Stomach smooth muscle (tissue), 2 donors: ENCODE measurements around the gene ASIP.

Experiments used
- H3K27ac ChIP-seq: one replicate; pipeline ENCODE4 v1.7.0; 2013; ENCODE audit warnings: mild to moderate bottlenecking, low read length, inconsistent platforms
- H3K27me3 ChIP-seq, 2 donors: one replicate each; pipeline ENCODE4 v1.7.0; 2013; ENCODE audit warnings: low read length in 2 of 2; ENCODE audit not compliant: insufficient read depth in 2 of 2, control insufficient read depth in 1 of 2
- H3K36me3 ChIP-seq, 2 donors: one replicate each; pipeline ENCODE4 v1.7.0; 2013; ENCODE audit warnings: low read length in 2 of 2; ENCODE audit not compliant: control insufficient read depth in 2 of 2, insufficient read depth in 2 of 2
- H3K4me1 ChIP-seq: one replicate; pipeline ENCODE4 v1.7.0; 2013; ENCODE audit warnings: low read length; ENCODE audit not compliant: control insufficient read depth, insufficient read depth
- H3K4me3 ChIP-seq, 2 donors: one replicate each; pipeline ENCODE4 v1.7.0; 2013; ENCODE audit warnings: low read length in 2 of 2
- H3K9ac ChIP-seq, 2 donors: one replicate each; pipeline ENCODE4 v1.7.0; 2013; ENCODE audit warnings: low read length in 2 of 2, mild to moderate bottlenecking in 1 of 2
- H3K9me3 ChIP-seq, 2 donors: one replicate each; pipeline ENCODE4 v1.7.0; 2013; ENCODE audit warnings: low read length in 2 of 2; ENCODE audit not compliant: control insufficient read depth in 2 of 2
- donor health status: healthy.
- donor health status: Pancreatic carcinoma.

Gene ASIP

DNA sequence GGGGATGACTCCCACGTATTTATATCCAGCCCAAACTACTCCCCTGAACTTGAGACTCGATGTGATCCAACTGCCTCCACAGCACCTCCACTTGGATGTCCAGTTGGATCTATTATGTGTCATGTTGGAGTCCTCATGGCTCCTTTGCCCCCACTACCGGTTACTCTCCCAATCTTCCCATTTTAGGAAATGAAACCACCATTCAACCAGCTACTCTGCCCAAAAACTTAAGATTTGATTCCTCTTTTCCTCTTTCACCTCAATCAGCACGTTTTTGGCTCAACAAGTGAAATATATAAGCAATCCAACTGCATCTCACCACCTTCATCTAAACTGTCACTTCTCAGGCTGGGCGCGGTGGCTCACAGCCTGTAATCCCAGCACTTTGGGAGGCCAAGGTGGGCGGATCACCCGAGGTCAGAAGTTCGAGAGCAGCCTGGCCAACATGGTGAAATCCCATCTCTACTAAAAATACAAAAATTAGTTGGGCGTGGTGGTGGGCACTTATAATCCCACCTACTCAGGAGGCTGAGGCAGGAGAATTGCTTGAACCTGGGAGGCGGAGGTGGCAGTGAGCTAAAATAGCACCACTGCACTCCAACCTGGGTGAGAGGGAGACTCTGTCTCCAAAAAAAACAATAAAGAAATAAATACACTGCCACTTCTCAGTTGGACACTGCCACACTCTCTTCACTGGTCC, 58.5 kb downstream of the ASIP start:
- Histone ChIP-seq H3K27ac (no peak overlapping the region), H3K4me3 (no peak overlapping the region), H3K4me1 (peaks cover 14% of the 10 kb centered on the region), H3K9ac (no peak overlapping the region), H3K36me3 (peaks cover 3 to 4% of the 10 kb centered on the region in 2 donors), H3K9me3 (no peaks in the 10 kb centered on the region), H3K27me3 (no peaks in the 10 kb centered on the region)

DNA sequence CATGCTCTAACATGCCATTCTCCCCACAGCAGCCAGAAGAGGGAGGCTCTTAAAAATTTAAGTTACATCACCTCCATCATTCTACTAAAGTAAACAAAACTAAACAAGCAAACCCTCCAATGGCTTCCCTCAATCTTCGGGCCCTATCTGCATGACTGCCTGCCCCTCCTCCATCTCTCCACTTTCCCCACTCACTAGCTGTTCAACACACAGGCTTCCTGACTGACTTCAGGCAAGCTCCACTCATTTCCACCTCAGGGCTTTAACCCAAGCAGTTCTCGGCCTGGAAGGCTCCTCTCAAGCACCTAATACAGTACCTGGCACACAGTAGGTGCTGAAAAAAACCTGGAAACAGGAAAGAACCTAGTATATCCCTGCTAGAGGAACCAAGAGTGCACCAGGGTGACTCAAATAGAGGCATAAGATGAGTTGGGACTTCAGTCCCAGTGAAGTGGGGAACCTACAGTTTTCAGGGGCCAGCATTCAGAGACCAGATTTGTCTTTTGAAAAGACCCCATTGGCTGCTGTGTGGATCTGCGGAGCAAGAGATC, 59.1 kb downstream of the ASIP start:
- Histone ChIP-seq H3K4me3 (no peak overlapping the region), H3K4me1 (peaks cover 14% of the 10 kb centered on the region), H3K9ac (no peak overlapping the region), H3K27me3 (no peaks in the 10 kb centered on the region), H3K9me3 (no peaks in the 10 kb centered on the region), H3K36me3 (no peaks in the 10 kb centered on the region), H3K27ac (no peak overlapping the region)

DNA sequence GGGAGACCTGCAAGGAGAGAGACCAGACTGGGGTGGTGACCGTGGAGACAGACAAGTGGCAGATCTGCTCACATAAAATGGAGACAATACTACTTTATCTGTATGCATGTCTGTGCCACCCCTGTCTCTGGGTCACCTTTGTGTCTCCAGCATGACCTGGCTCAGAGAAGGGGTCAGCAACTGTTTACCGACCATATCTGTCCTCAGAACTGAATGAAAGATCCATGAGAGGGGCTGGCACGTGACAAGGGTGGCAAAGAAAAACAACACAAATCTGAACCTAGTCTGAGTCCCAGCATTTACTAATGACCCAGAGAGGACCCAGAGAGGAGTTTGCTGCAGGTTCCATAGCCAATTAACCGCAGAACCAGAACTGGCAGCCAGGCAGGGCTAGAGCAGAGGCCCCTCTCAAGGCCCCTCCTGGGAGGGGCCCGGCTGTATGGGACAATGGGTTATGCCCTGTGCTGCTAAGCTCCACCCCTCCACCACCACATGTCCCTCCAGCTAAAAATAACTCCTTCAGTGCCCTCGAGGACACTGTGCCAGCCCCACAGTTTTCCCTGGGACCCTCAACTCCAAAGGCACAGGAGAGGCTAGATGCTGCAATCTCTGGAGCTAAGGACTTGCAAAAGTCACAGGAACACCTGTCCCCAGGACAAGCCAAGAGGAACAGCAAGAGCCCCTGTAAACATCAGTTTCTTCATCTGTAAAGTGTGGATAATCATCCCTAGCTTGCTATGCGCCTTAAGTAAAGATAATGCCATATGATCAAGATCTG, 59.8 kb downstream of the ASIP start:
- Histone ChIP-seq H3K9me3 (no peaks in the 10 kb centered on the region), H3K27ac (no peak overlapping the region), H3K27me3 (no peaks in the 10 kb centered on the region), H3K4me3 (no peak overlapping the region), H3K36me3 (no peaks in the 10 kb centered on the region), H3K4me1 (peaks cover 14% of the 10 kb centered on the region), H3K9ac (no peak overlapping the region)

DNA sequence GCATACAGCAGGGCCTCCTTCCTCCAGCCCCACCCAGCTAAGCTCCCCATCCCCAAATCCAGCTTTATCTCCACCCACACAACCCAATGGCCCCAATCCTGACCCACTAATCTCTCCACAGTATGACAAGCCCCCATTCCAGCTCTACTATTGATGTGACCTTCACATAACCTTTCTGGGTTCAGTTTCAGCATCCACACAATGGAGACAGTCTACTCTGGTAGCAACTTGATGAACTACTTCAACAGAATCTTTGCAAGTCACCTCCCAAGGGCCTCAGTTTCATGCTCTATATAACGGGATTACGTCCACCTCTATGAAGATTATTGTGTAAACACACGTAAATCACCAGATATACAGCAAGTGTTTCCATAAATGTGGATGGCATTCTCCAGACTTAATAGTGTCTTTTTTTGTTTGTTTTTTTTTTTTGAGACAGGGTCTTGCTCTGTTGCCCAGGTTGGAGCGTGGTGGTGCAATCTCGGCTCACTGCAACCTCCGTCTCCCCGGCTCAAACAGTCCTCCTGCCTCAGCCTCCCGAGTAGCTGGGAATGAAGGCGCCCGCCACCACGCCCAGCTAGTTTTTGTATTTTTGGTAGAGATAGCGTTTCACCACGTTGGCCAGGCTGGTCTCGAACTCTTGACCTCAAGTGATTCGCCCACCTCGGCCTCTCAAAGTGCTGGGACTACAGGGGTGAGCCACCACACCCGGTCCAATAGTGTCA, 60.5 kb downstream of the ASIP start:
- no peaks in the 10 kb centered on the region for H3K27me3 ChIP-seq
- no peak overlapping the region for H3K27ac ChIP-seq
- peak overlapping the region in 1 of 2 donors; percentile 63 for H3K9ac ChIP-seq
- H3K4me3 ChIP-seq = peak overlapping the region; percentile 64 to 84
- H3K36me3 ChIP-seq = no peaks in the 10 kb centered on the region
- peaks cover 14% of the 10 kb centered on the region for H3K4me1 ChIP-seq
- no peaks in the 10 kb centered on the region for H3K9me3 ChIP-seq

DNA sequence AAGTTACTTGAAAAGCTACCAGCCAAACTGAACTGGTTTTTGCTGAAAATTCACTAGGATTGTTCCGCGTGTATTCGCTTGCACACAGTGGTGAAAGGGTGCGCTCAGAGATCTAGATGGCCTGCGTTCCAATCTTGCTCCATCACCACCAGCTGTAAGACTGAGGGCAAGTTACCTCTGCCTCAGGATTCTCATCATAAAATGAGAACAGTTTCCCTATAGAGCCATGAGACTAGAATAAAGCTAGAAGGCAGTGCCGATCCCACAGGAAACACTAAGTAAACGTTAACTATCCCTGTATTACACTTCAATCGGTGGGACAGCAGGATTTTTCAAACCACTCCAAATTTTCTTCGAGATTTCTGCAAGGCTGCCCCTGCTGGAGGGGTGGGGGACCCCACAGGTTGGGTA, 61.1 kb downstream of the ASIP start:
- Histone ChIP-seq H3K9ac (peak overlapping the region; percentile 63 to 89), H3K4me1 (peaks cover 14% of the 10 kb centered on the region), H3K9me3 (no peaks in the 10 kb centered on the region), H3K27ac (peak overlapping the region; percentile 80), H3K36me3 (no peaks in the 10 kb centered on the region), H3K27me3 (no peaks in the 10 kb centered on the region), H3K4me3 (peak overlapping the region; percentile 64 to 84)

DNA sequence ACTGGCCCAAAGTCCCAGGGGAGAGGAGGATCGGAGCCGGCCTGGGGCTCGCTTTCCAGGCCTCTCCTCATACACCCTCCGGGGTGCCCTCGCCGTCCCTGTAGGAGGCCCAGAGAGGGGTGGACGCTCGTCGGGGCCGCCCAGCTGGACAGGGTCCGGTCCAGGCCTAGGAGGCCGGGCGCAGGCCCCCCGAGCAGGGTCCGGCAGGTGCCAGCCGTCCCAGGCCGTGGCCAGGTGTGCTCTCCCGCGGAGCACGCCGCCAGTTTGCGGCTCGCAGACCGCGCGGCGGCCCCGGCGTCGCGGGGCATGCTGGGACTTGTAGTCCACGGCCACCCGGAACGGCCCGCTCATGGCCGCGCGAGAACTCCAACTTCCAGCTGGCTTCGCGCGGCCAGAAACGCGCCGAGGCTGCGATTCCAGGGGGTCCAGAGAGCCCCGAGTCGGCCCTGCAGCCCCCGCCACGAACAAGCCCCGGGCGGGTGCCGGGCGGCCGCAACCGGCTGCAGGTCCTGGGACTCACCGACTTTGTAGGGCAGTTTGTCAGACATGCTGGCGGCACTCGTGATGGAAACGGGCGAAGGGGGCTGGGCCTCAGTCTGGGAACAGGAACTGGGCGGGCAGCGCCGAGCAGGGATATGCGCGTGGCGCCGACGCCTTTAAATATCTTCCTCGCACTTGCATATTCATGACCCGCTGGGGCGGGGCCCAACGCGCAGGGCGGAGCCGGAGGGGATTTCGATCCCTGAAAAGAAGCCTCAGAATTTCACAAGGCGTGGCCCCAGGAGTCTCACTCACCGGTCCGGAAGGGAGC, 61.7 kb downstream of the ASIP start, which contains the start of gene AHCY:
TSS of gene AHCY (minus strand) at position 633 of the 811 bp plus-strand sequence. CDS start at position 548, 85 bp downstream.
- Histone ChIP-seq H3K27me3 (no peaks in the 10 kb centered on the region), H3K9me3 (no peaks in the 10 kb centered on the region), H3K4me3 (peak within 1 kb of the TSS; percentile 64 to 84), H3K27ac (peak within 1 kb of the TSS; percentile 80), H3K9ac (peak within 1 kb of the TSS; percentile 63 to 89), H3K4me1 (peaks cover 14% of the 10 kb centered on the region), H3K36me3 (no peaks in the 10 kb centered on the region)

DNA sequence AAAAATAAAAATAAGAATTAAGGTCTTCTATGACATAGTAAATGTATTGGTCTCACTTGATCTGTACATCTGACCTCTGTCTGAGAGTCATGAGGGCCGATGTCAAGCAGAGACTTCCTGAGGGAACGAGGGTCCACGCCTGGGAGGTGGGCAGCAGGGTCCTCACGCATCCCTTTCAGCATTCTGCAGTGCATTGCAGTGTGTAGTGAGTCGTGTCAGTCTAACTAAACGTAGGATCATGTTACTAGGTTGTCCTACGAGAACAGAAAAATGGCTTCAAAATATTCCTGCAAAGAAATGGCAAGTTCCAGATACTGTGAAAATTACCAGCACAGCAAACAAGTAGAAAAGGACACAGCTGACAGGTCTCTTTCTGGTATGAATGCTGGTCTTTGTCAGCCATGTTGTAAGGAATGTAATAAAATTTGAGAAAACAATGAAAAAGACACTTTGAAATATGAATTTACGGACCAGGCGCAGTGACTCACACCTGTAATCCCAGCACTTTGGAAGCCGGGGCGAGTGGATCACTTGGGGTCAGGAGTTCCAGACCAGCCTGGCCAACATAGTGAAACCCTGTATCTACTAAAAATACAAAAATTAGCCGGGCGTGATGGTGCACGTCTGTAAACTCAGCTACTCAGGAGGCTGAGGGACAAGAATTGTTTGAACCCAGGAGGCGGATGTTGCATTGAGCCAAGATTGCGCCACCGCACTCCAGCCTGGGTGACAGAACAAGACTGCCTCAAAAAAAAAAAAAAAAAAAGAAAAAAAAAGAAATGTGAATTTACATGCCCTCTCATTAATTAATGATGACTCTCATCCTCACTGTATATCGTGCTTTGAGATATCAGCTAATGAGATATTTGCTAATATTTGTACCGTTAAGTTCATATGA, 64.4 kb downstream of the ASIP start:
- H3K4me3 ChIP-seq = no peak overlapping the region
- H3K27me3 ChIP-seq = no peaks in the 10 kb centered on the region
- no peak overlapping the region for H3K27ac ChIP-seq
- H3K36me3 ChIP-seq = no peaks in the 10 kb centered on the region
- no peak overlapping the region for H3K9ac ChIP-seq
- H3K9me3 ChIP-seq = no peaks in the 10 kb centered on the region
- peaks cover 14% of the 10 kb centered on the region for H3K4me1 ChIP-seq

DNA sequence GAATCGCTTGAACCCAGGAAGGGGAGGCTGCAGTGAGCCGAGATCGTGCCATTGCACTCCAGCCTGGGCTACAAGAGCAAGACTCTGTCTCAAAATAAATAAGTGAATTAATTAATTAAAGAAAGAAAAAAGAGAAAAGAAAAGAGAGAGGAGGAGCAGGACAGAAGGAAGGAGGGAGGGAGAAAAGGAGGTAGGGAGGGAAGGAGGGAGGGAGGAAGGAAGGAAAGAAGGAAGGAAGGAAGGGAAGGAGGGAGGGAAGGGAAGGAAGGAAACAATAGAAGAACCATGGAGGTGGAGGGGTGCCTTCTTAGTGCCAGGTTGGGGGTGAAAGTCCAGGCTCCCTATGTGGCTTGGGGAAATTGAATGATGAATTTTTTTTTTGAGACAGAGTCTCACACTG, 68.5 kb downstream of the ASIP start:
- Histone ChIP-seq H3K27me3 (peaks cover 5 to 12% of the 10 kb centered on the region in 2 donors), H3K36me3 (no peaks in the 10 kb centered on the region), H3K9ac (no peak overlapping the region), H3K27ac (no peak overlapping the region), H3K9me3 (no peaks in the 10 kb centered on the region), H3K4me3 (no peak overlapping the region), H3K4me1 (peaks cover 10% of the 10 kb centered on the region)

DNA sequence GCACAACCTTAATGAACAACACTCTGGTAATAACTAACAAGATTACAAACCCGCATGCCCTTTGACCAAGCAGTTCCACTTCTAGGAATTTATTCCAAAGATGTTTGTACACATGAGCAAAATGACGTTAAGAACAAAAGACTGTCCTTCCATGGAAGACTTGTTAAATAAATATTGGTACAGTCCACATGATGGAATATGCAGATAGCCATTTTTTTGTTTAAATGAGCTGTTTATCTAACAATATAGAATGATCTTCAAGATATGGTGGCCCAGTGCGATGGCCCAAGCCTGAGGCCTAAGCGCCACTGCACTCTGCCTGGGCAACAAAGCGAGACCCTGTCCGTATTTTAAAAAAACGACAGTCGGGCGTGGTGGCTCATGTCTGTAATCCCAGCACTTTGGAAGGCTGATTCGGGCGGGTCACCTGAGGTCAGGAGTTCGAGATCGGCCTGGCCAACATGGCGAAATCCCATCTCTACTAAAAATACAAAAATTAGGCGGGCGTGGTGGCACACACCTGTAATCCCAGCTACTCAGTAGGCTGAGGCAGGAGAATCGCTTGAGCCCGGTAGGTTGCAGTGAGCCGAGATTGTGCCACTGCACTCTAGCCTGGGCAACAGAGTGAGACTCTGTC, 69.4 kb downstream of the ASIP start:
- no peak overlapping the region for H3K27ac ChIP-seq

More for the DNA sequence above, 69.4 kb downstream of the ASIP start:
- Histone ChIP-seq H3K9me3 (no peaks in the 10 kb centered on the region), H3K4me3 (no peak overlapping the region), H3K36me3 (no peaks in the 10 kb centered on the region), H3K27me3 (peaks cover 5 to 12% of the 10 kb centered on the region in 2 donors), H3K4me1 (peaks cover 10% of the 10 kb centered on the region), H3K9ac (no peak overlapping the region)
